Activated T-helper 9 cell treated with anti-CD3 and anti-CD28 coated beads, Interleukin-2, amount 50 U/mL, for 16 hours (primary cell): ENCODE results near the gene IL27RA.

Source experiments
- DNase-seq: peaks from one replicate; pipeline ENCODE4 v3.0.0-alpha.2; 2020; ENCODE audit warnings: low read depth

The IL27RA gene

DNA sequence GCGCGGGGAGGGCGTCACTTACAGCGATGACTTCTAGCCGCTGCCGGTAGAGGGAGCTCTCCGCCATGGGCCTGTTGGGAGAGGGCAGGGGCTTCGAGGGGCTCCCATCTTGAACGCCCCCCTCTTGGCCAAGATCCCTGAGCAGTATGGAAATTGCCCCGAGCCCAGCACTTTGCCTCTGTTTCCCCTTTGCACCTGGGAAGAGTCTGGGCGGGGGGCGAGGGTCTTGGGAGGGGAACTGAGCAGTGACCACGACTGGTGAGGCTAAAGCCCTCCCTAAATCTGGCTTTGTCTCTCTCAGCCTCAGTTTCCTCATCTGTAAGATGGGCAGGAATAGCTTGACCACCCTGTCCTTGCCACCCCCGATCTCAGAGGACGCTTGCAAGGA lies 27.5 kb downstream of the IL27RA start:
- peak; percentile 21 for DNase-seq

- DNase-seq: no peak
These were observed 28.1 kb downstream of the IL27RA start for GRCh38 chr19:14059652-14060155.

DNA sequence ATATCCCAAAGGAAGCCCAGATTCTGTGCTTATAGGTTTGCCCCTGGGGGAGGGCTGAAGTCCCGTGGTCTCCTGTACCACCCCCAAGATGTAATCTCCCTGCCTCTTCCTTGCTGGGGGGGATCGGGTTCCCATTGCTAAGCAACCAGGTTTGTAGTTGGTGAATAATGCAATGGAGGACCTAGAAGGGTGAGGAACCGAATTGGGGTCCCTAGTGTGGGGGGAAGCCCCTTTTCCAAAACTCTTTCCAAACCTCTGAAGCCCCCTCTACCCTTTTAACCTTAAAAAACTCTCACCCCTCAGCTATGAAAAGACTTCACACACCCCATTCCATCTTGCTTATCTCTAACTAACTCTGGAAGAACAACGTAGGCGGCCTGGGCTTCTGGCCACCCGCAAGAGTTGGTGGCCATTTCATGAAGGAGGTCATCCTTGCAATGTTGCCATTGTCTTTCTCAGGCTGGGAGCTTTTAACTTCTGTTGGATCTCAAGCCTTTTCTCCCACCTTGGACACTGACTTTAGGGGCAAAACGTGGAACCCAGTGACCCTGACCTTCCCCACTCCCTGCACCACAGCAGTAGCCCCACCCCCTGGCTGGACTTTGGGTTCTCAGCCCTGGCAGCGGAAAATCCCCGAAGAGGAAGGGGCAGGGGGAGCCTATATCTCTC lies 29.7 kb downstream of the IL27RA start:
- DNase-seq: no peak

GRCh38 chr19:14061751-14062557 lies 30.4 kb downstream of the IL27RA start, which contains the start of gene PALM3:
Gene PALM3 (minus strand): TSS chr19:14062076. CDS start chr19:14061980, 96 bp downstream.
- DNase-seq: no peak

GRCh38 chr19:14062558-14062855 lies 30.9 kb downstream of the IL27RA start:
- DNase-seq: no peak

DNA sequence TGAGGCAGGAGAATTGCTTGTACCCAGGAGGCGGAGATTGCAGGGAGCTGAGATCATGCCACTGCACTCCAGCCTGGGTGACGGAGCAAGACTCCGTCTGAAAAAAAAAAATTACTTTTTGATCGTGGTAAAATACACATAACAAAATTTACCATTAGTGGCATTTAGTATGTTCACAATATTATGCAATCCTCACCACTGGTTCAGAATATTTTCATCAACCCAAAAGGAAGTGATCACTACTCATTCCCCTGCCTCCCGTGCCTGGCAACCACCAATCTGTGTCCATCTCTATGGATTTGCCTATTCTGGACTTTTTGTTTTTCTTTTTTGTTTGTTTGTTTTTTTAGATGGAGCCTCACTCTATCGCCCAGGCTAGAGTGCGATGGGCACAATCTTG lies 31.5 kb downstream of the IL27RA start:
- DNase-seq: no peak

DNA sequence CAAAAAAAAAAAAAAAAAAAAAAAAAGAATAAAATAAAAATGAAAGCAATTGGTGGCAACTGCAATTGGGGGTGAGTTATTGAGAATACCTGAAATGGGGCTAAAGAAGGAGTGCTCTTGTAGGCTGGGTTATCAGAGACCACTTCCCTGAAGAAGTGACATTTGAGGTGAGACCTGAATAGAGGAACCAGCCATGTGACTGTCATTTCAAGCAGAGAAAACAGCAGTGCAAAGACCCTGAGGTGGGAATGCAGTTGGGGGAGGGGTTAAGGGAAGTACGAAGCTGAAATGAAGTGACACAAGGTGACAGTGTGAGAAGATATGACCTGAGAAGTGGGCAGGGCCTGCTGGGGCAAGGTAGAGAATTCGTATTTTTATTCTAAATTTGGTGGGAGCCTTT lies 34.6 kb downstream of the IL27RA start:
- no peak for DNase-seq

- no peak for DNase-seq
These were observed 38.9 kb downstream of the IL27RA start for GRCh38 chr19:14070268-14071050.

- DNase-seq: no peak
These were observed 41.1 kb downstream of the IL27RA start, which contains the start of gene MISP3 for GRCh38 chr19:14072535-14073260. Gene MISP3 (plus strand): TSS chr19:14072786. CDS start chr19:14073310, 524 bp downstream.

DNA sequence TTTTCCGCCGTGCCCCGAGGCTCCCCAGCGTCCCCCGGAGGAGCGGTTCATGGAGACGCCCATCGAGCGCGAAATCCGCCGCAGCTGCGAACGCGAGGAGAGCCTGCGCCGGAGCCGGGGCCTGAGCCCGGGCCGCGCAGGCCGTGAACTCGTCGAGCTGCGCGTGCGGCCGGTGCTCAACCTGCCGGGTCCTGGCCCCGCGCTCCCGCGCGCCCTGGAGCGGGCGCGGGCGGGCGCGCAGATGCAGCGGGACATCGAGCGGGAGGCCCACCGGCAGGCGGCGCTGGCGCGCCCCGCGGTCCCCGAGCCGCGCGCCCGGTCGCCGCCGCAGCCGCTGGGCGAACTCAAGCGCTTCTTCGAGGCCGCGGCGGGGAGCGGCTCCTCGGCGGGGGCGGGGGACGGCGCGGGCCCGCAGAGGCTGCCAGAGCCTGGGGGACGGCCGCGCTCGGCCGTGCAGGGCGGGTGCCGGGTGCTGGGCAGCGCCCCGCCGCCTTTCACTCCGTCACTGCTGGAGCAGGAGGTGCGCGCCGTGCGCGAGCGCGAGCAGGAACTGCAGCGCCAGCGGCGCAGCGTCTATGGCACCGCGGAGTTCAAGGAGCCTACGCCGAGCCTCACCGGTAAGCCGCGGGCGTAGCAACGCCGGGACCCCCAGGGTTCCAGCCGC lies 41.8 kb downstream of the IL27RA start:
- peak; percentile 69 for DNase-seq

DNA sequence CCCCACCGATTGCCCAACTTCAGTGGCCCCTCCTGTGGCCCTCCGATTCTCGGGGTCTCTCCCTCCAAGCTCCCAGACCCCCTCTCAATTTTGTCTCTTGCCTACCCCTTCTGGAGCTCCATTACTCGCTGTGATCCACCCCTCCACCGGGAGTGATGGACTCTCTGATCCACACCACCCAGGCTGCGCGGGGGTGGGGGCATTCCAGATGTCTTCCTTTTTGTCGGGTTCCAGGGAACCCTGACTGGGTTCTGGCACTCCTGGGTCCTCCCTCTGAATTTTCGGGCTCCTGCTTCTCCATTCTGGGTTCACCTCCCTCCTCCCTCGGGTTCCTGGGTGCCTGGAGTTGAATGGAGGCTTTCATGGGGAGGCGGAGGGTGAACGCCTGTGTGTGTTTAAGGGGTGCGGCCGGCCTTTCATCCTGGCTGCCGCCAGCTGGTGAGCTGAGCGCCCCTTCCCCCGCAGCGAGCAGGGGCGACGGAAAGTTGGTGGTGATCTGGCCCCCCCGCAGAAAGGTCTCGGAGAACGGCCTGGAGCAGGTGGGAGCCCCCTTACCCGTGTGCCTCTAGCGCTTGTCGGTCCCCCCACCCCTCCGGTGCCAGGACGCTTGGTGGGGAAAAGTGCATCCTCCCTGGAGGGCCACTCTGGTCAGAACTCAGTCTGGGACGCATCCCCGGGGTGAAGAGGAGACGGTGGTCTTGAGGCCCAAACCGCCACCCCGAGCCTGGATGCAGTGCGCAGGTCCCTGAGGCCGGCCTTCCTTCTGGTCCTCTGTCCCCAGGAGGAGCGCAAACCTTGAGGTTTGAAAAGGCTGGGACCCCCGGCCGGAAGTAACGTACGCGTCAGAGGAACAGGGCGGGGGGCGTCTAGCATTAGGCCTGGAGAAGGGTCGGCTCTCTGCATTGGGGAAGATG lies 42.6 kb downstream of the IL27RA start:
- DNase-seq: no peak

DNA sequence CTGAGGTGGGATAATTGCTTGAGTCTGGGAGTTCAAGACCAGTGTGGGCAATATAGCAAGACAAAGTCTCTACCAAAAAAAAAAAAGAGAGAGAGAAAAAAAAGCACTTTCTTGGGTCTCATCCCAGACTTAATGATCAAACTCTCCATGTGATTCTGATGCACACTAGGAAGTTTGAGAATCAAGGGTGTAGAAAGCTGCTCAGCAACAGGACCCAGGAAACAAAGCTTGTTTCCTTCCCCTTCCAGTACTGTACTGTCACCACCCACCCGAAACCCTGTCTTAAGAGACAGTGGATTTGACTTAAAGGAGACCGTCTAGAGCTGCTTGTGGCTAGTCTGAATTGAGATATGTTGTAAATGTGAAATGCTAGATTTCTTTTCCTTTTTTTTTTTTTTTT lies 46.8 kb downstream of the IL27RA start:
- DNase-seq: no peak

DNA sequence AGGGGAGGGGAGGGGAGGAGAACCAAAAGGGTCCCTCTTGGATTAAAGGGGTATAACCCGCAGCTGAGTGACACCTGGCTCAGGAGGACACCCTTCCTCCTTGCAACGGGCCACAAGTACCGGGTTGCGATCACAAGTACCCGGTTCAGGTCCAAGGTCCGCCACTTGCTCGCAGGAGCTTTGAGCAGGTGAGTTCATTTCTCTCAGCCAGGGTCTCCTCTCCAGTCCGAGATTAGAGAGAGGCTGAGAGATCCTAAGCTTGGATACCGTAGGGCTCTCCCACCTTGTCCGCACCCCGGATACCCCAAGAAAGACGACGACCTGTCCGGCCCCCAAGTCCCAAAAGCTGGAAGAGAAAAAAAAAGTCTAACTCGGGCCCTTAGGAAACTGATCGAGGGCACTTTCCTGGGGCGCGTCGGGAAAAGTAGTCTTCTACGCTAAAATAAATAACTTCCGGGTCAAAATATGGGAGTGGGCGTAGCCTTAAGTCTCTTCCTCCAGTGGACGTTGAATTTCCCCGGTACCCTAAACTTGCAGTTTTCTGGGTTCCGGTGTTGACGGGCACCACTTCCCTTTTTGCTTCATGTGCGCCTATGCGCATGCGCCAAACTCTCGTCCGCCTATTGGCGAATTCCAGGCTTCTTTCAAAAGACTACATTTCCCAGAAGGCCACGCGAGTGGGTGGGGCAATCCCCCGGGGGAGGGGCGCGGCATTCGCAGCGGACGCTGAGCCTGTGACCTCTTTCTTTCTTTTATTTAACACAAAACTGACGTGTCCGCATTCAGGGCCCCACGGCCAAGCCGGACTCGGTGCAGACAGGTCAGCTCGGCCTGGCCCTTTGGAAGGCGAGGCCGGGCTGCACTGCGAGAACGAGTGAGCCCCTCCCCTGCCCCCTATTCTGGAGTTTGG lies 49.6 kb downstream of the IL27RA start:
- DNase-seq: peak; percentile 98

DNA sequence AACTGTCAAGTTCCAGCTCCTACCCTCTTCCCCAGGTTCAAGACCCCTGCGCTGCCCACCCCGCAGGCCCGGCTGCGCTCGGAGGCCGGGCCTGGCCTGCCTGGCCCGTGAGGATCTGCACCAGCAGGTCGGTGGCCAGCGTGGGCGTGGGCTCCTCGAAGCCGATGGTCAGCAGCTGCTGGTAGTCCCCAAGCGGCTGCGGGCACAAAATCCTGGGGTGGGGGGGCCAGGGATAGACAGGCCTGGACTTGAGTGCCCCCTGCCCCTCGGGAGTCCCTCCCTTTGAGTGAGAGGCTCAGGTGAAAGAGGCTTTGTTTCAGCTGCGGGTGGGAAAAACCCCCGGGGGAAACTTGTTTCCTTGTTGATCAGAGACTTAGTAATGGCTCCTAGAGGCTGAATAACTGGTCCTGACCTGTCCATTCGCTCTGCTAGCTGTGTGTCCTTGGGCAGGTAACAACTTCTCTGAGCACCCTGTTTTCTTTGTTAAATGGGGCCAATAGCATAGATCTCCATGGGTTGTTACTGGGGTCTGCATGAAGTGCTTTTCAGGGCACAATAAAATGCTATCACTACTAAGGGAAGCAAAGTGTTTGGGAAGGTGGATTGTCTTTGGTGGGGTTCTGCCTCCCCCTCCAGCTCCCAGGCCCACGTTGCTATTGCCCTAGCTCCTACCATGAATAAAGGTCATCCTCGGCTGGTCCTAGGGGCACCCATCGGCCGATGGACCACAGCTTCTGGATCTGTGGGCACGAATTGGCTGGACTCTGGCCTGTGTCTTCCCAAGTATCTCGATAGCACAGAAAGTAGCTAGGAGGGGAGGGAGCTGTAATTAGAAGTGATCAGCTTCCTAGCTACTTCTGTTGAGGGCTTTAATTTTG lies 50.5 kb downstream of the IL27RA start:
- no peak for DNase-seq

DNA sequence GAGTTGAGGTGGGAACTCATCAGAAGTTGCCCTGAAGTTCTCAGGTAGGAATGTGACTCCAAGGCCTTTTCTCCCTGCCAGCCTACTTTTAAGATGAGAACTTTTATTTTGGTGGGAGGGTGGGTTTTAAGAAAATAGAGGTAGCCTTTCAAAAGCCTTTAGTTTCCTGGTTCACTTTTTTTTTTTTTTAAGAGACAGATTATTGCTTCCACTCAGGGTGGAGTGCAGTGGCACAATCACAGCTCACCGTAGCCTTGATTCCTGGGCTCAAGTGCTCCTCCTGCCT lies 51.1 kb downstream of the IL27RA start:
- no peak for DNase-seq

DNA sequence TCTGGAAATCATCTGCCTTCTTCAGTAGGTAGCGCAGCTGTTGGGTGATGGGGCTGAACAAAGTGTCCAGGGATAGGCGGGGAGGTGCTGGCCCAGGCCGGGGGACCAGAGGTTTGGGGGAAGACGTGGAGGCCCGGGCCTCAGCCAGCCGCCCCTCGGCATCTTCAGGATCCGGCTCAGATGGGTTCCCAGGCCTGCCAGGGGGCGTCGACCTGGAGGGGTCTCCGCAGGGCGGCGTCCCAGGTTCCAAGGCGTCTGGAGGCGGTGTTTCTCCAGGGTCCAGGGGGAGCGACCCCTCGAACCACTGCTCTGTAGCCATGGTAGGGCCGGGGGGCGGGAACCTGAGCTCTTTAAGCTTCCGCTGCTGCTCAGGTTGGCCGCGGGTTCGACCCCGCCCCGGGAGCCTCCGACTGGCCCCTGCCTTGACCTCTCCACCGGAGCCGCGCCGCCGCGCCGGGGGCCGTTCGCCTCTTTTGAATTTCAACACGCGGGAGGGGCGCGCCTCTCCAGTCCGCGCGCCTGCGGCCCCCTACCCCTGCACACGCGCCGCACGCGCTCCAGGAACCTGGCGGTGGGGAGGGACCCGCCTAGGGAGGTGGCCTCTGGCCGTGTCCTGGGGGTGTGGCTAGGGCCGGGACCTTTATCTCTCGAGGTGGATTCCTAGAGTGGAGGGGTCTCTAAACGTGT lies 53.9 kb downstream of the IL27RA start, which contains the start of gene C19orf67:
Gene C19orf67, minus strand, starts transcription at position 475 of the 687 bp plus-strand sequence. Its CDS starts 156 bp downstream, at position 319.
- no peak for DNase-seq

- DNase-seq: no peak
These were observed 54.5 kb downstream of the IL27RA start for GRCh38 chr19:14086098-14086497.
